Naive thymus-derived CD4-positive, alpha-beta T cell (primary cell): ENCODE results near the gene CLTRN. TPM values are rescaled to one million over a fixed set of nuclear protein-coding genes. Genes with fewer than 3 reads are reported as not detected.

Source experiments
- ATAC-seq: fragments of 150-1000 bp; cut with Tn5 transposase; 2 replicates; pipeline ENCODE4 v1.10.0; 2021; ENCODE audit warnings: mild to moderate bottlenecking, moderate library complexity
- CTCF ChIA-PET: fragments of 350-600 bp; sonication (Branson Sonifier 250); formaldehyde crosslinking; loops from one replicate; lab custom pipeline; 2021; ENCODE audit warnings: antibody characterized with exemption; lab: Charles Lee
- POLR2A ChIA-PET: fragments of 350-600 bp; sonication (Branson Sonifier 250); formaldehyde crosslinking; loops from one replicate; lab custom pipeline; 2021; ENCODE audit warnings: antibody characterized with exemption, inconsistent platforms; lab: Charles Lee
- DNase-seq, 9 donors: peaks; one replicate each; pipeline versions ENCODE4 v3.0.0 to v3.0.0-alpha.2; 2020 to 2022; ENCODE audit warnings: mixed read lengths in 1 of 9
- H3K27ac ChIP-seq: one replicate; pipeline ENCODE4 v1.7.0; 2013; ENCODE audit warnings: mild to moderate bottlenecking, low read depth, low read length, moderate library complexity
- H3K27me3 ChIP-seq, 2 donors: one replicate each; pipeline ENCODE4 v1.7.0; 2013; ENCODE audit warnings: low read length in 2 of 2, mild to moderate bottlenecking in 2 of 2, moderate library complexity in 2 of 2; ENCODE audit not compliant: control insufficient read depth in 2 of 2, insufficient read depth in 2 of 2
- H3K36me3 ChIP-seq, 3 experiments: 1 replicate in 2 of 3; 2 replicates in 1 of 3; pipeline ENCODE4 v1.7.0; 2013; ENCODE audit warnings: low read length in 3 of 3, mild to moderate bottlenecking in 3 of 3, moderate library complexity in 1 of 3; ENCODE audit not compliant: insufficient read depth in 3 of 3, control insufficient read depth in 2 of 3
- H3K4me1 ChIP-seq, 2 donors: one replicate each; pipeline ENCODE4 v1.7.0; 2013; ENCODE audit warnings: low read length in 2 of 2, mild to moderate bottlenecking in 2 of 2, moderate library complexity in 1 of 2; ENCODE audit not compliant: control insufficient read depth in 2 of 2, insufficient read depth in 2 of 2
- H3K4me3 ChIP-seq: 2 replicates; pipeline ENCODE4 v1.7.0; 2013; ENCODE audit warnings: mild to moderate bottlenecking, low read length
- H3K9me3 ChIP-seq, 3 experiments: 1 replicate in 2 of 3; 2 replicates in 1 of 3; pipeline ENCODE4 v1.7.0; 2013; ENCODE audit warnings: low read length in 3 of 3; ENCODE audit not compliant: control insufficient read depth in 2 of 3
- H3K27ac Mint-ChIP-seq, 9 donors: one replicate each; pipeline ENCODE4 v1.8.0; 2020 to 2022; ENCODE audit warnings: mixed read lengths in 9 of 9, mild to moderate bottlenecking in 8 of 9, moderate library complexity in 5 of 9, inconsistent platforms in 2 of 9
- H3K27me3 Mint-ChIP-seq, 5 donors: one replicate each; pipeline ENCODE4 v1.8.0; 2021 to 2022; ENCODE audit warnings: mixed read lengths in 5 of 5, mild to moderate bottlenecking in 1 of 5
- H3K36me3 Mint-ChIP-seq, 5 donors: one replicate each; pipeline ENCODE4 v1.8.0; 2020 to 2022; ENCODE audit warnings: mixed read lengths in 5 of 5, mild to moderate bottlenecking in 3 of 5, inconsistent platforms in 1 of 5
- H3K4me1 Mint-ChIP-seq, 7 donors: one replicate each; pipeline ENCODE4 v1.8.0; 2020 to 2022; ENCODE audit warnings: mixed read lengths in 7 of 7, mild to moderate bottlenecking in 3 of 7, inconsistent platforms in 1 of 7
- H3K4me3 Mint-ChIP-seq, 10 donors: one replicate each; pipeline ENCODE4 v1.8.0; 2020 to 2022; ENCODE audit warnings: mild to moderate bottlenecking in 10 of 10, mixed read lengths in 10 of 10, moderate library complexity in 6 of 10, inconsistent platforms in 2 of 10
- H3K9me3 Mint-ChIP-seq, 11 donors: one replicate each; pipeline ENCODE4 v1.8.0; 2020 to 2022; ENCODE audit warnings: mixed read lengths in 11 of 11, mild to moderate bottlenecking in 4 of 11, inconsistent platforms in 1 of 11, moderate library complexity in 1 of 11
- intact Hi-C, 2 donors: fragments of 100-400 bp; cut with micrococcal nuclease; formaldehyde crosslinking; loops; one replicate each; pipeline ENCODE4 v1.15.1; 2023
- polyA plus RNA-seq, 2 donors: library from polyadenylated mRNA; unstranded; fragments of 300-500 nt; fragmentation: Illumina TruSeq; gene quantifications; one replicate each; pipeline ENCODE4 v1.2.3, GENCODE V29; 2021
- total RNA-seq, 6 experiments: library from RNA in 5 of 6; stranded (reverse) in 5 of 6; gene quantifications; 1 replicate in 5 of 6; 2 replicates in 1 of 6; pipeline ENCODE4 v1.2.3 and lab custom pipeline; 2021 to 2026

Gene CLTRN
- total and polyA plus RNA-seq, 7 experiments from 2014 or later = 0.13 to 0.81 (median 0.53) TPM; not detected in 1

DNA sequence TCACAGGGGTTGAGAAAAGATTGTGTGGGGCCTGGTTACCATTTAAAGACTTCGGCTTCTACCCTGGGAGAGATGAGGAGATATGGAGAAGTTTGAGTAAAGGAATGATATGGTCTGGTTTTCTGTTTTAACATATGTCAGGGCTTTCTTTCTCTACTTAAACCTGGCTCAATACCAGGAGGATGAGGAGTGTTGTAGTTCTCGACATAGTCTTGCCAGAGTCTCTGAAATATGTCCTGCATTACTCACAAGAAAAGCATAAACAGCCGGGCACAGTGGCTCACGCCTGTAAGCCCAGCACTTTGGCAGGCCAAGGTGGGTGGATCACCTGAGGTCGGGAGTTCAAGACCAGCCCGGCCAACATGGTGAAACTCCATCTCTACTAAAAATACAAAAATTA lies 47.5 kb downstream of the CLTRN start:
- Mint-ChIP-seq H3K27ac (no peak overlapping the region), H3K27me3 (peaks cover 0 to 6% (median 4%) of the 10 kb centered on the region in 5 donors), H3K36me3 (no peaks in the 10 kb centered on the region), H3K4me1 (no peaks in the 10 kb centered on the region), H3K9me3 (no peaks in the 10 kb centered on the region), H3K4me3 (no peak overlapping the region)
- H3K9me3 ChIP-seq = no peaks in the 10 kb centered on the region
- no peaks in the 10 kb centered on the region for H3K36me3 ChIP-seq
- intact Hi-C loops = no loop called here
- ATAC-seq (no peak), DNase-seq (no peak)
- ChIA-PET CTCF (no interaction called here), POLR2A (no interaction called here)
- H3K4me3 ChIP-seq = no peak overlapping the region
- H3K27ac ChIP-seq = no peak overlapping the region
- H3K27me3 ChIP-seq = no peaks in the 10 kb centered on the region
- no peaks in the 10 kb centered on the region for H3K4me1 ChIP-seq

GRCh38 chrX:15616531-15616930 lies 48.1 kb downstream of the CLTRN start:
- no peaks in the 10 kb centered on the region for H3K4me1 Mint-ChIP-seq
- ChIA-PET POLR2A (no interaction called here), CTCF (no interaction called here)
- Histone ChIP-seq H3K27me3 (no peaks in the 10 kb centered on the region), H3K27ac (no peak overlapping the region), H3K9me3 (no peaks in the 10 kb centered on the region), H3K36me3 (no peaks in the 10 kb centered on the region), H3K4me3 (no peak overlapping the region), H3K4me1 (no peaks in the 10 kb centered on the region)
- ATAC-seq (no peak), DNase-seq (no peak)
- H3K4me3 Mint-ChIP-seq = no peak overlapping the region
- no peaks in the 10 kb centered on the region for H3K9me3 Mint-ChIP-seq
- H3K27me3 Mint-ChIP-seq = peaks cover 0 to 6% (median 4%) of the 10 kb centered on the region in 5 donors
- no peaks in the 10 kb centered on the region for H3K36me3 Mint-ChIP-seq
- intact Hi-C loops = no loop called here
- H3K27ac Mint-ChIP-seq = no peak overlapping the region

GRCh38 chrX:15607067-15607466 lies 57.5 kb downstream of the CLTRN start:
- POLR2A ChIA-PET = no interaction called here
- Histone ChIP-seq H3K4me3 (no peak overlapping the region), H3K36me3 (no peaks in the 10 kb centered on the region), H3K9me3 (no peaks in the 10 kb centered on the region), H3K27ac (no peak overlapping the region), H3K4me1 (no peaks in the 10 kb centered on the region), H3K27me3 (no peaks in the 10 kb centered on the region)
- no peaks in the 10 kb centered on the region for H3K4me1 Mint-ChIP-seq
- no peaks in the 10 kb centered on the region for H3K36me3 Mint-ChIP-seq
- no peak overlapping the region for H3K4me3 Mint-ChIP-seq
- CTCF ChIA-PET = no interaction called here
- DNase-seq (no peak), ATAC-seq (no peak)
- H3K9me3 Mint-ChIP-seq = peaks cover 0 to 8% (median 0%) of the 10 kb centered on the region in 11 donors
- peaks cover 0 to 9% (median 6%) of the 10 kb centered on the region in 5 donors for H3K27me3 Mint-ChIP-seq
- H3K27ac Mint-ChIP-seq = no peak overlapping the region
- intact Hi-C loops = no loop called here

DNA sequence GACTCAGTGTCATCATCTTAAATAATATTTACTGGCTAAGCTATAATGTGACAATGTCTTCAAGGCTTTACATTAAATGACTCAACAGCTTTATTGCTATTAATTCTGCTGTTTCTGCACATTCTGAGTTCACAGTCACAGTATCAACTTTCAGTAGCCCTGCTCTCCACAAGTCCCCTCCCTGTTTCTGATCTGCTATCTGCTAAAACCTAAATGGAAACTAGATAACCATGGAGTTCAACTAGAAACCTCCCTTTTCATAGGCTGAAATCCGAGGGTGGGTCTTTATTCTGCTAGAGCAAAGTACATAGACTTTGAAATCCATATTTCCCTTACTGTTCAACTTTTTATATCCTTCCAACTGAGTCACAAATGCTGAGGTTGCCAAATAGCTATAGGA lies 58.5 kb downstream of the CLTRN start:
- Histone ChIP-seq H3K36me3 (no peaks in the 10 kb centered on the region), H3K27me3 (no peaks in the 10 kb centered on the region), H3K9me3 (no peaks in the 10 kb centered on the region), H3K4me1 (no peaks in the 10 kb centered on the region), H3K4me3 (no peak overlapping the region), H3K27ac (no peak overlapping the region)
- ChIA-PET POLR2A (no interaction called here), CTCF (no interaction called here)
- ATAC-seq = no peak
- intact Hi-C loops = no loop called here
- Mint-ChIP-seq H3K27ac (no peak overlapping the region), H3K4me3 (no peak overlapping the region), H3K27me3 (peaks cover 0 to 14% (median 10%) of the 10 kb centered on the region in 5 donors), H3K4me1 (no peaks in the 10 kb centered on the region), H3K9me3 (peaks cover 0 to 8% (median 0%) of the 10 kb centered on the region in 11 donors), H3K36me3 (no peaks in the 10 kb centered on the region)
- DNase-seq = no peak

- peaks cover 0 to 20% (median 8%) of the 10 kb centered on the region in 5 donors for H3K27me3 Mint-ChIP-seq
- Histone ChIP-seq H3K4me1 (no peaks in the 10 kb centered on the region), H3K36me3 (no peaks in the 10 kb centered on the region), H3K9me3 (no peaks in the 10 kb centered on the region), H3K4me3 (no peak overlapping the region), H3K27ac (no peak overlapping the region), H3K27me3 (no peaks in the 10 kb centered on the region)
- intact Hi-C loops = no loop called here
- ChIA-PET CTCF (no interaction called here), POLR2A (no interaction called here)
- H3K4me3 Mint-ChIP-seq = no peak overlapping the region
- peaks cover 0 to 7% (median 0%) of the 10 kb centered on the region in 11 donors for H3K9me3 Mint-ChIP-seq
- H3K27ac Mint-ChIP-seq = no peak overlapping the region
- H3K4me1 Mint-ChIP-seq = no peaks in the 10 kb centered on the region
- no peak for DNase-seq
- H3K36me3 Mint-ChIP-seq = no peaks in the 10 kb centered on the region
- ATAC-seq = no peak
These were observed 59.4 kb downstream of the CLTRN start for GRCh38 chrX:15605226-15605625.

GRCh38 chrX:15602761-15603160 lies 61.8 kb downstream of the CLTRN start:
- H3K27ac ChIP-seq = no peak overlapping the region
- no peaks in the 10 kb centered on the region for H3K9me3 ChIP-seq
- no peaks in the 10 kb centered on the region for H3K4me1 ChIP-seq
- H3K36me3 Mint-ChIP-seq = no peaks in the 10 kb centered on the region
- DNase-seq (no peak), ATAC-seq (no peak)
- H3K4me3 ChIP-seq = no peak overlapping the region
- no peak overlapping the region for H3K4me3 Mint-ChIP-seq
- no peaks in the 10 kb centered on the region for H3K9me3 Mint-ChIP-seq
- peaks cover 0 to 20% (median 7%) of the 10 kb centered on the region in 5 donors for H3K27me3 Mint-ChIP-seq
- CTCF ChIA-PET = no interaction called here
- no peak overlapping the region for H3K27ac Mint-ChIP-seq
- POLR2A ChIA-PET = no interaction called here
- no peaks in the 10 kb centered on the region for H3K36me3 ChIP-seq
- no peaks in the 10 kb centered on the region for H3K4me1 Mint-ChIP-seq
- H3K27me3 ChIP-seq = no peaks in the 10 kb centered on the region
- intact Hi-C loops = no loop called here

DNA sequence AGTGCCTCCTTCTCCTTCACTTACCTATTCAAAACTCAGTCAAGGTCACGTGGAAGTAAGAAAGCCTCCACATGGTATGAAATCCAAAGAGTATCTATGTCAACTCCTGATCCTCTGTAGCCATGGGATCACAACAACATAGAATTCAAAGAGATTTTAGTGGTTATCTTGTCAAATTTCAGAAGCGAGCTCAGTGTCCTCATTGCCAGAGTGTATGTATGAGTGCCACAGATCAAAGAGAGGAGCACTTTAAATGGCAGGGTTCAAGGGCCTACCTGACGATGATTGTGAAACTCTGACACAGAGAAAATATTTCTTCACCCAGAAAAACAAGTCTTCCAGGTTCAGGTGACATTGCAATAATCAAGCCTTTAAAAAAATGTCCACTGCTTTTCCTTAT lies 62.7 kb downstream of the CLTRN start:
- H3K27ac Mint-ChIP-seq = no peak overlapping the region
- peaks cover 0 to 20% (median 5%) of the 10 kb centered on the region in 5 donors for H3K27me3 Mint-ChIP-seq
- no peak for DNase-seq
- ChIA-PET POLR2A (no interaction called here), CTCF (no interaction called here)
- H3K36me3 ChIP-seq = no peaks in the 10 kb centered on the region
- no peaks in the 10 kb centered on the region for H3K4me1 ChIP-seq
- H3K9me3 Mint-ChIP-seq = no peaks in the 10 kb centered on the region
- H3K36me3 Mint-ChIP-seq = no peaks in the 10 kb centered on the region
- ATAC-seq = no peak
- no peaks in the 10 kb centered on the region for H3K4me1 Mint-ChIP-seq
- intact Hi-C loops = no loop called here
- H3K27ac ChIP-seq = no peak overlapping the region
- no peaks in the 10 kb centered on the region for H3K27me3 ChIP-seq
- no peak overlapping the region for H3K4me3 ChIP-seq
- no peak overlapping the region for H3K4me3 Mint-ChIP-seq
- no peaks in the 10 kb centered on the region for H3K9me3 ChIP-seq
